Neural crest cell (in vitro differentiated cells): ENCODE measurements around the gene KIF3A. TPM values are rescaled to one million over a fixed set of nuclear protein-coding genes. Genes with fewer than 3 reads are reported as not detected.

Experiments used
- DNase-seq: peaks from one replicate; pipeline ENCODE4 v3.0.0; 2021; ENCODE audit warnings: low read depth, mixed read lengths, low spot score
- H3K27ac Mint-ChIP-seq: one replicate; pipeline ENCODE4 v1.8.0; 2021; ENCODE audit warnings: mild to moderate bottlenecking, mixed read lengths; ENCODE audit not compliant: unreplicated experiment
- H3K27me3 Mint-ChIP-seq: 2 replicates; pipeline ENCODE4 v1.8.0; 2021; ENCODE audit warnings: low read depth, mild to moderate bottlenecking, mixed read lengths
- H3K36me3 Mint-ChIP-seq: 2 replicates; pipeline ENCODE4 v1.8.0; 2021; ENCODE audit warnings: low read depth, mild to moderate bottlenecking, mixed read lengths
- H3K4me1 Mint-ChIP-seq: 2 replicates; pipeline ENCODE4 v1.8.0; 2021; ENCODE audit warnings: mixed read lengths
- H3K4me3 Mint-ChIP-seq: one replicate; pipeline ENCODE4 v1.8.0; 2021; ENCODE audit warnings: mild to moderate bottlenecking, mixed read lengths
- H3K9me3 Mint-ChIP-seq: 2 replicates; pipeline ENCODE4 v1.8.0; 2021; ENCODE audit warnings: mixed read lengths
- total RNA-seq: library from RNA; stranded (reverse); gene quantifications from 2 replicates; pipeline ENCODE4 v1.2.1, GENCODE V29; 2021
- TF ChIP-seq, protein P1 (sequence below): fragments of 200-600 bp; sonication (generic); conservative IDR thresholded peaks from 2 replicates; pipeline ENCODE4 v1.5.0; 2021; ENCODE audit warnings: antibody characterized with exemption, mild to moderate bottlenecking

The KIF3A gene
- total RNA-seq, 1 donor from 2014 or later: 23.8 TPM

DNA sequence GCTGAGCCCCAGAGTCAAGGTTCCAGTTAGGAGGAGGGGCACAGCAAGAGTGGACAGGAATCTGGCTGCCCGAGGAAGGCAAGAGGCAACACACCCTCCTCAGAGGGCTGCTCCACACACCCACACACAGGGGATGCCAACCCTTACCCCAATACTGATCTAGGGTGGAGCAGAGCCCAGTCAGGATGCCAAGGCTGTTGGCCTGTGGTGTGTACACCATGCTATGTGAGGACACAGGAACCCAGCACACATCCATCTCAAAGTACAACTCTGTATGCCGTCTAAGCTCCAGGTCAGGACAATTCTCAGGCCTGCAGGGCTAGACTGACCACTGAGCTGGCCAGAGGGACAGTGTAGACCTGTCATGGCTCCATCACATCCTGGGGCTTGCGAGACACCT lies 37.1 kb upstream of the KIF3A start:
- H3K27ac Mint-ChIP-seq: no peak overlapping the region
- peaks cover 32% of the 10 kb centered on the region for H3K4me1 Mint-ChIP-seq
- no peak for DNase-seq
- H3K9me3 Mint-ChIP-seq: no peaks in the 10 kb centered on the region
- H3K27me3 Mint-ChIP-seq: peaks cover 15% of the 10 kb centered on the region
- TF ChIP-seq, protein P1, sequence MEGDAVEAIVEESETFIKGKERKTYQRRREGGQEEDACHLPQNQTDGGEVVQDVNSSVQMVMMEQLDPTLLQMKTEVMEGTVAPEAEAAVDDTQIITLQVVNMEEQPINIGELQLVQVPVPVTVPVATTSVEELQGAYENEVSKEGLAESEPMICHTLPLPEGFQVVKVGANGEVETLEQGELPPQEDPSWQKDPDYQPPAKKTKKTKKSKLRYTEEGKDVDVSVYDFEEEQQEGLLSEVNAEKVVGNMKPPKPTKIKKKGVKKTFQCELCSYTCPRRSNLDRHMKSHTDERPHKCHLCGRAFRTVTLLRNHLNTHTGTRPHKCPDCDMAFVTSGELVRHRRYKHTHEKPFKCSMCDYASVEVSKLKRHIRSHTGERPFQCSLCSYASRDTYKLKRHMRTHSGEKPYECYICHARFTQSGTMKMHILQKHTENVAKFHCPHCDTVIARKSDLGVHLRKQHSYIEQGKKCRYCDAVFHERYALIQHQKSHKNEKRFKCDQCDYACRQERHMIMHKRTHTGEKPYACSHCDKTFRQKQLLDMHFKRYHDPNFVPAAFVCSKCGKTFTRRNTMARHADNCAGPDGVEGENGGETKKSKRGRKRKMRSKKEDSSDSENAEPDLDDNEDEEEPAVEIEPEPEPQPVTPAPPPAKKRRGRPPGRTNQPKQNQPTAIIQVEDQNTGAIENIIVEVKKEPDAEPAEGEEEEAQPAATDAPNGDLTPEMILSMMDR: no peak
- H3K4me3 Mint-ChIP-seq: peak overlapping the region; percentile 74
- no peaks in the 10 kb centered on the region for H3K36me3 Mint-ChIP-seq

DNA sequence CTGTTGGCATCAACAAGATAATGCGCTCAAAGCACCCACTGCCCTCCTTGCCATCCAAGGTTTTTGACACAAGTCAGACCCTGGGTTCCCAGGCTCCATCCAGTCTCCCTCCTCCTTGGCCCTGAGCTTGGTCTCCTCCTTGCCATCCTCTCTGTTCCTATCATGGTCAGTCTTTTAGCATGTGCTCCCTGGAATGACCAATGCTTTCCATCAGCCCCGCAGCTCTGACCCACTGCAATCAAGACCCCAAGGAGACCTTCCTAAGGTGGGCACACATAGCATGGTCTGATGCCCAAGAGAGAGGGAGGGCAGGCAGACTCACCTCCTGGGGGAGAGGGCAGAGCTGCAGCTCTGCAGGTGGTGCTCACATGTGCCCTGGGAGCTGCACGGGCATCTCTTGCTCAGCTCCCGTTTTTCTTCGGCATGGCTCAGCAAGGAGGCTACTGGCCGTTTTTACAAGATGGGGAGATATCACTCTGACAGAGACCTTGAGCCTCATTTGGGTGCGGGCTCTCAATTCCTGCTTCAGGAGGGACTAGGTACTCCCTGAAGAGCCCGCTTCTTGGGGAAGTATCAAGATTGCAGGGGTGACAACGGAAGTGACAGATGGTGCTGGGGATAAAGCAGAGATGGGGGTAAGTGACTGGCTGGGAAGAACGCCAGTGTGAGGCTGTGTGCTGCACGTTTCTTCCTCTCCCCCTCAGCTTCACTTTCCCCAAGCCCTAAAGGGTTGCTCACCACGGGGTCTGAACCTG lies 36.4 kb upstream of the KIF3A start:
- Mint-ChIP-seq H3K36me3 (no peaks in the 10 kb centered on the region), H3K4me3 (peak overlapping the region; percentile 74), H3K27ac (no peak overlapping the region), H3K9me3 (no peaks in the 10 kb centered on the region), H3K4me1 (peaks cover 32% of the 10 kb centered on the region), H3K27me3 (peaks cover 9% of the 10 kb centered on the region)
- DNase-seq: no peak
- TF ChIP-seq, protein P1: no peak

DNA sequence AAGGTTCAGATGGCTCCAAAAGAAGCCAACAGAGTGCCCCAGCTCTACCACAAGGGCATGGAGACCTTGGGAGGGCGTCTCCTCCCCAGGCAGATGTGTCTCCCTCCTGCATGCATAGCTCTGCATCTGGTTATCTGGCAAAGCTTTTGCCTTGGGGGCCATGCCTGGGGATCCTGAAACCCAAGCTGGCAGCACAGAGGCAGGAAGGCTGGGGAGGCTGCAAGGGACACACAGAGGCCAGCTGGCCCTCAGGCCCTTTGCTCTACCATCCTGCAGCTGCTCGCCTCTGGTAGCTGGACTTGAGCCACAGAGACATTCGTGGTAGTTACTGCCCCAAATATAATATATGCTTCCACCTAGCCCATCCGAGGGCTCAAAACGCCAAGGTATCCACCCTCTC lies 35.8 kb upstream of the KIF3A start:
- no peaks in the 10 kb centered on the region for H3K36me3 Mint-ChIP-seq
- peaks cover 4% of the 10 kb centered on the region for H3K27me3 Mint-ChIP-seq
- H3K4me1 Mint-ChIP-seq: peaks cover 28% of the 10 kb centered on the region
- no peak overlapping the region for H3K27ac Mint-ChIP-seq
- H3K4me3 Mint-ChIP-seq: no peak overlapping the region
- no peak for DNase-seq
- H3K9me3 Mint-ChIP-seq: no peaks in the 10 kb centered on the region
- TF ChIP-seq, protein P1: no peak

DNA sequence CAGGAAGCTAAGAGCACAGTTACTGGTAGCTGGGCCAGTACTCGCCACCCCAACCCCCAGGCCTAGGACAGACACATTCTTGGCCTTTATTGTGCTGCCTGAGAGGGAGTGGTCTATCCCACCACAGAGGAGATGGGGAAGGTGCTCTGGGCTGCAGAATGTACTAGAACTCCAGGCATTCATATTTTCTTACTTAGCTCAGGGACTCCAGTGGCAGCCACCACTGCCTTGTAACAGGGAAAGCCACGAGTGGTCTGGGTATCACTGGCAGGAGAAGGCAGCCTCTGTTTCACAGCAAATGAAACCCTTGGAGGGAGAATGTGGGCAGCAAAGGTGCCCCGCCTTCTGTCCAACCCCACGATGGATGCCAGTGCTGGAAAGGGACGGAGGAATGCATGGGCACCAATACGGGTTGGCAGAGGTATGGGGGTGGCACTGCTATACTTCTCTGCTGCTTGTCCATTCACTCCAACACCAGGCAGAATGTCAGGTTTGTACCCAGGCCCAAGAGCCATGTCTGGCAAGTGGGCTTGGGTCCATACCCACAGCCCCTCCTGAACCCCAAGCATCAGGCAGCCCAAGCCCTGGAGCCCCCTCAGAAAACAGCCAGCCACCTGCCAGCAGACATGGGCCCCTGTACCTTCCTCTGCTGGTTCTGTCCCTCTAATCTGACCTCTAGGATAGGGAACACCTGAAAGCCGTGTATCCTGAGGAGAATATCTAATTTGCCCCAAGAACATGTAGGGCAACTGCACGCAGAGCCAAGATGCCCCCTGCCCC lies 35.1 kb upstream of the KIF3A start:
- no peak for DNase-seq
- no peaks in the 10 kb centered on the region for H3K27me3 Mint-ChIP-seq
- H3K36me3 Mint-ChIP-seq: no peaks in the 10 kb centered on the region
- H3K9me3 Mint-ChIP-seq: no peaks in the 10 kb centered on the region
- peak overlapping the region; percentile 67 for H3K27ac Mint-ChIP-seq
- H3K4me1 Mint-ChIP-seq: peaks cover 23% of the 10 kb centered on the region
- H3K4me3 Mint-ChIP-seq: peak overlapping the region; percentile 31
- TF ChIP-seq, protein P1: no peak

DNA sequence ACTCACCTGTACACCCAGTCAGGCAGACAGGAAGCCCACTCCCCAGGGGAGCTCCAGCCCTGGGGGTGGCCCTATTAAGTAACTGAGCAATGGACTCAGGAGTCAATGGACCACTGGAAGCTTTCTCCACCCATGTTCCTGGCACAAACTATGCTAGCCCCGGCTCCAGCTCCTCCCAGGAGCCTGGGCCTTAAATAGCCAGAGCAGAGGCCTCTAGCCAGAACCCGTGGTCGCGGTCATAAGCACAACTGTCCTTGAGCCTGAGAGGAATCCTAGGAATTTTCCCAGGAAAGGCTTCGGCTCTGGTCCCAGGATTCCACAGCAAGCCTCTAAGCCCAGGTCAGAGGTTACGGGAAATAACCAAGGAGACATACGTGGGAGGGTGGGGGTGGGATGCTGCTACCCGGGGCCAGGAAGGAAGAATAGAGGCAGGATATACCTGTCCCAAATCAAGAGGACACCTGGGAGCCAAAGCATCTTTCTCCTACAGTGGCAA lies 34.2 kb upstream of the KIF3A start:
- TF ChIP-seq, protein P1: no peak
- Mint-ChIP-seq H3K9me3 (no peaks in the 10 kb centered on the region), H3K36me3 (no peaks in the 10 kb centered on the region), H3K27ac (no peak overlapping the region), H3K4me1 (peaks cover 23% of the 10 kb centered on the region), H3K27me3 (no peaks in the 10 kb centered on the region), H3K4me3 (no peak overlapping the region)
- no peak for DNase-seq
